ENCODE results near the gene PPP1R36.
"Not testable (repeated sequence)": the region's sequence is repeated elsewhere in the genome, so short reads cannot be mapped to it uniquely, and the experiment has no call there.

The PPP1R36 gene

DNA sequence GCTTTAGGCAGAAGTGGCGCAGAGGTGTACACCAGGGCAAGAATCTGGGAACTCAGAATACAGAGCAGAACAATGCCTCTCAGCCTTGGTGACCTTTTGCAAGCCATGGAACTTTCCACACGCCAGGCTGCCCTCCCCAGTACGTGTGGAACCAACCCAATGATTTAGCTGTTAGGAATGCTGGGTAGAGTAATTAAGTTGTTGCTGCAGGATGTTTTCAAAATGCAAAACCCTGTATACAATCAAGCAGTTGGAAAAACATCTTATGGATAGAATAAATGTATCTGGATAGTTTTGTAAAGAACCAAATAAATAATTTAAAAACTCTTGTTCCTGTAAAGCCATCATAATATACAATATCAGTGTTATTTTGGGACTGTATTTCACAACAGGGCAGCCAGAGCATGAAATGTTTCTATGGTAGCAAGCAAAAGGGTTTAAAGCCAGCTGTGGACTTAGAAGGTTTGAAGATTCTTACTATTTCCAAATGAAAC lies 19.4 kb downstream of the PPP1R36 start:
- no peak for DNase-seq (ENCODE audit: low read depth)

- DNase-seq (ENCODE audit: low read depth): not testable (repeated sequence)
Observed at GRCh38 chr14:64569646-64570045, 19.9 kb downstream of the PPP1R36 start.

GRCh38 chr14:64572386-64573104 lies 22.8 kb downstream of the PPP1R36 start:
- no peak for DNase-seq (ENCODE audit: low read depth)

DNA sequence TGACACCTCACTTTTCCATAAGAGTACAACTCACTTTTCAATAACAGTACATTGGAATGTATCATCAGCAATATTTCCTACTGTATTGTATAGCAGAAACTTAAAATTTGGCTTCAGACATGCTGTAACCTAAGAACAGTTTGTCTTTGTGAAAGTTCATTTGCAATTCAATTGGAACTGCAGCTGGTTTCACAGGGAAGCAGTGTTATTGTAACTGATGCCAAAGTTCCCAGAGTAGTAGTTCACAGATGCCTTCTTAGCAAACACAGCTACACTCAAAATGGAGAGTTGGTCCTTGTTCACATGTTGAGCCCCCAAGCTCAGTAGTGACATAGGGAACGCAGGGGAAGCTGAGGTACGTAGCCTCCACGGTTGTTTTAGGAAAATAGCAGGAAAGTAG lies 23.3 kb downstream of the PPP1R36 start:
- no peak for DNase-seq (ENCODE audit: low read depth)

GRCh38 chr14:64574371-64575107 lies 24.8 kb downstream of the PPP1R36 start:
- DNase-seq (ENCODE audit: low read depth): no peak

DNA sequence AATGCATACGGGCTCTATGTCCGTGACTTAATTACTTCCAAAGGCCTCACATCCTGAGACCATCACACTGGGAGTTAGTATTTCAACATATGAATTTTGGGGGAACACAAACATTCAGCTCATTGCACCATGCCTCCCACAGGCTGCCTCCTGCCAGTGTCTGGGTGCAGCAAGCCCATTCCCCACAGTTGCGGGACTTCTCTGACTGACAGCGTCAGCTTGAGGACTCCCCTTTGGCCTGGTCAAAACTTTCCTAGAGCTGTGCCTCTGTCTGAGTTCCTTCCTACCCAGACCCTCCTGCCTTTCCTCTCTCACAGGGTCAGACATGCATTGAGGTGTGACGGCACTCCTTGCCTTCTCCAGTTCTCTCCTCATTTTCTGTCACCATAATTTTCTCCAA lies 27.4 kb downstream of the PPP1R36 start:
- no peak for DNase-seq (ENCODE audit: low read depth)

DNA sequence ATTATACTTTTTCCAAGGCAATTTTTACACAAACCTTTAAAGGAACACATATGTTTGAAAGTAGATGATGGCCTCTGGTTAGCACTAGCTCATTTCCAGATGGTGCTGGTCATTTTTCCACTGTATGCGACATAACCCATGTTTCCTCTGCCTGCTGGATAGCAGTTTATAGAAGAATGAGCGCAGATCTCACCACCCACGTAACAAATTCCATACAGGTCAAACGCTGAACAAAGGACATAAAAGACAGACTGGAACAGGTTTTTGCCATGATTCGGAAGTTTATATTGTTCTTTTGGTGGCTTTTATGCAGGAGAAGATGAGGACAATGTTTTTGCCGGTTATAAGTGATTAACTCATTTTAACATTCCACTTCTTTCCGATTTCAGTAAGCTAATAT lies 30.7 kb downstream of the PPP1R36 start:
- DNase-seq (ENCODE audit: low read depth): no peak

- no peak for DNase-seq (ENCODE audit: low read depth)
Observed at GRCh38 chr14:64581363-64581762, 31.6 kb downstream of the PPP1R36 start.

DNA sequence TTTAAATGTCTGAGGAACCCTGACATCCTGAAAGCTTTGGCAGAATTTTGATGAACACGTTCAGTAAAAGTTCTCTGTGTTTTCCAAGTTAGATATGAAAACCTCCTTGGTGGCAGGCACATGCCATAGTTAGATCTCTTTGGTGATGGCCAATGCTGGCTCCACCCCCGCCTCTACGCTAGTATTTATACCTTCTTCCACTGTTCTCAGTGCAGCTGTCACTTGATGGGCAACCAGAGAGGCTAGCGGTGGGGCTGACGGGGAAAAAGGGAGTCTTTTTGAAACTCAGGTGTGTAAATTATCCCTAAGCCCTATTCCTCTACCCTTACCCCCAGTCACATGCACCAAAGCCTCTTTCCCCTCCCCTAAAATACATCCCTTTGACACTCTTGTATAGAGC lies 32.1 kb downstream of the PPP1R36 start:
- DNase-seq (ENCODE audit: low read depth): no peak

DNA sequence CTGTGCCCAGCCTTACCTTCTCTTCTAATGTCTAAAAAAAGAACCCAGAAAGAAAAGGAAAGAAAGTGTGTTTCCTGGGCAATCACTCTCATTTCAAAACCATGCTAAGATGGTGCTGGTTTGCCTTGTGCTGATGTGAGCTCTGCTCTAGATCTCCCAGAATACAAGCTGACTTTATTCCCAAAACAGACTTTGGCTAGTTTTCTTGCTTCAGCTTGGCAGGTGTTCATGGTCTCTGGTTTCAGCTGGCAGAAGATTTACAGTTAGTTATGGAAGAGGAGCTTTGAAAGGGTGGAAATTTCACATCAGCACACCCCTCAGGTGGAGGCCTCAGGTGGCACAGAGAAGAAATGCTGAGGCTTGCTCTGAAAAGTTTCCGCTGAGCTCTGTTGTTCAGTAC lies 34.4 kb downstream of the PPP1R36 start:
- no peak for DNase-seq (ENCODE audit: low read depth)

DNA sequence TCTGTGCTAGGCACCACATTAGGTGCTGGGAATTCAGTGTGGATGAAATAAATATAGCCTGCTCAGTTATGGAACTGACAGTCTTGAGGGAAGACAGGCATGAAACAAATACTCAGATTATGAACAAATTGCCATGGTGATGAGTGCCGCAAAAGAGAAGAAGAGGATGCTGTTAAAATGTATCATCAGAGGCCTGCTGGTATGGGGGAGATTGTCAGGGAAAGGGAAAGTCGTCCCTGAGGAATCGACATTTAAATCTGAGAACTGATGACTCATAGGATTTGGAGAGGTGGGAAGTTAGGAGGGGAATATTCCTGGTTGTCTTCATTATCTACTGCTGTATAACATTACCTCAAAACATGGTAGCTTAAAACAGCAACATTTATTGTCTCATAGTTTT lies 42.0 kb downstream of the PPP1R36 start:
- DNase-seq (ENCODE audit: low read depth): no peak

DNA sequence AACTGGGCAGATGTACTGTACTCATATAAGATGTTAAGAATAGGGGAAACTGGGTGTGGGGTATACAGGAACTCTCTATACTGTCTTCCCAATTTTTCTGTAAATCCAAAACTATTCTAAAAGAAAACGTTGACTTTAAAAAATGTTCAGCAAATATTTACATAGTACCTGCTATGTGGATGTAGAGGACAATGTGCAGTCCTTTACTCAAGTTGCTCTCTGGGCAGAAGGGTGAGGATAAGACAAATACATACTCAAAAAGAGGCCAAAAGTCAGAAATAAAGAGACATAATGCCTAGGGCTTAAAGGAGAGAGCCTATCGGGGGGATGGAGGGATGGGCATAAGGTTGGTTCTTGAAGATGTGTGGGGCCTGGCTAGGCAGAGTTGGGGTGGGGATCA lies 44.7 kb downstream of the PPP1R36 start:
- DNase-seq (ENCODE audit: low read depth): no peak

- DNase-seq (ENCODE audit: low read depth): no peak
Observed at GRCh38 chr14:64598404-64598803, 48.6 kb downstream of the PPP1R36 start.

DNA sequence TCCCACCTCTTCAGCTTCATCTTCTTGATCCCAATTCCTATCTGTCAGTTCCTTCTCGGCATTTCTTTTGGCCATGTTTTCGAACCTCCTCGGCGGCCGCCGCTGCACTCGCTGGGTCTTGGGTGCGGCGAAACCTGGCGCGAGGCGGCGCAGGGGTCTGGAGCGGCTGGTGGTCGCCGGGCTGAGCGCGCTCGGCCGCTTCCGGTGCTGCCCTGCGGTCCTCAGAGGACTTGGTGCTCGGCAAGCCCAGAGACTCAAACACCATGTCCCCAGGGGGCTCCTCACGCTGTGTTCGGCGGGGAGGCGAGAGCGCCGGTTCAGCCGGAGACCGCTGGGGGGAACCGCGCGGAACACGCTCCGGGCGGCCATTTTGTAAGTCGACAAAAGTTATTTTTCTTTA lies 51.8 kb downstream of the PPP1R36 start:
- no peak for DNase-seq (ENCODE audit: low read depth)

GRCh38 chr14:64602826-64603225 lies 53.1 kb downstream of the PPP1R36 start:
- no peak for DNase-seq (ENCODE audit: low read depth)

DNA sequence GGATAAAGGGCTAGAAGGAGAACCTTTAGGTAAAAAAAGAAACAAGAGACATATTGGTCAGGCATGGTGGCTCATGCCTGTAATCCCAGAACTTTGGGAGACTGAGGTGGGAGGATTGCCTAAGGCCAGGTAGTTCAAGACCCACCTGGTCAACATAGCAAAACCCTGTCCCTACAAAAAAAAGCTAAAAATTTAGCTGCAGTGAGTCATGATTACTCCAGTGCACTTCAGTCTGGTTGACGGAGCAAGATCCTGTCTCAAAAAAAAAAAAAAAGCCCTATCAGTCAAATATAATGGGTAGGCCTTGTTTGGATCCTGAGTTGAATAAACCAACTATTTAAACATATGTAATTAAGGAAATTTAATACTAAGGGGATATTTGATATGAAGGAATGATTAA lies 54.2 kb downstream of the PPP1R36 start:
- no peak for DNase-seq (ENCODE audit: low read depth)

- no peak for DNase-seq (ENCODE audit: low read depth)
Observed at GRCh38 chr14:64604881-64605280, 55.1 kb downstream of the PPP1R36 start.

- DNase-seq (ENCODE audit: low read depth): no peak
Observed at GRCh38 chr14:64605926-64606685, 56.3 kb downstream of the PPP1R36 start.

DNA sequence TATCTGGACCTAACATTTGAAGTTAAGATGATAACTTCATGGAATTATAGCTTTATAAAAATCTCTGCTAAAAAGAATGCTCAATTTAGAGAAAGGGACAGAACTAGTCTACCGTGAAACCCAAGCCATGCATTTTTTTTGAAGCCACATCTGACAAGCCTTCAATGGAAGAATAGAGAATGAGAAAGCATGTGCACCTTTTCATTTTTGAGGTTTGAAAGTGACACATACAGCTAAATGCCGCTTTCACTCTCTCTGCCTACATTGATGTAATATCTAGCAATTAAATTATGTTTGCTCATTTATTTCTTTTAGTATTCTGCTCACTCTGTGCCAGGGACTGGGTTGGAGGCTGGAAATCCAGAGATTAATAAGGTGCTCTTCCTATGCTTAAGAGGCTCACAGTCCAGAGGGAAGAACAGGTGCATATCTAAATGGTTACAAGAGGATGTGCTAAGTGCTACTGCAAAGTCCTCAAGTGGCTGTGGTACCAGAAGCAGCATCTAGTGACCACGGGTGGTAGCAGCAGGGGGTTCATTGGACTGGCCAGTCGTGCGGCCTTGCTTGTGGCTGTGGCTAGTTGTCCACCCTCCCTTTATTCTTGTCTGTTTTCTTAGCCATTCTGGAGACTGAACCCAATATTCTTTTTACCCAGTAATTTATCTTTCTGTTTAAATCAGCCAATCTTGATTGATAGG lies 60.4 kb downstream of the PPP1R36 start:
- DNase-seq (ENCODE audit: low read depth): no peak

- no peak for DNase-seq (ENCODE audit: low read depth)
Observed at GRCh38 chr14:64611358-64612020, 61.7 kb downstream of the PPP1R36 start.

DNA sequence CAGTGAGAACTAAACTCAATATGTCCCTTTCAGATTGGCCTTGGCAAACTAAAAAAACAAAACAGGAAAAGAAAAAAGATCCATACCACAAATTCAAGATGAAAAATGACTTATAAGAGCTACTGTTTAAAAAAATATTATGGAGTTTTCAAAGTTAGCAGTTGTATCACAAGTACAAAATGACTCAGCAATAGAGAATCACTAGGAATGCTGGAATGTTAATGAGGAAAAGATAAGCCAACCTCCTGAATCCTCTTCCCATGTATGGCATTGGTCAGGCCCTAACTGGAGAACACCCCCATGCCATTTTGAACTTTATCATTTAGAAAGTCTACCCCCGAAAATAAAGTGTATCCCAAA lies 62.2 kb downstream of the PPP1R36 start:
- no peak for DNase-seq (ENCODE audit: low read depth)

All from activated T-helper 1 cell treated with Interleukin-2 at 50 U/mL for 16 hours (primary cell).